Hematopoietic multipotent progenitor cell treated with erythropoietin and hydrocortisone succinate and interleukin-3 and kit ligand, for 15 days (in vitro differentiated cells): ENCODE measurements around the gene C6orf62.
"Not testable (repeated sequence)": the region's sequence is repeated elsewhere in the genome, so short reads cannot be mapped to it uniquely, and the experiment has no call there.

Experiments
- DNase-seq: peaks from one replicate; pipeline ENCODE4 v3.0.0-alpha.2; 2015; ENCODE audit warnings: low spot score

The C6orf62 gene

GRCh38 chr6:24668066-24668996, 50.6 kb downstream of the C6orf62 start:
- not testable (repeated sequence) for DNase-seq

GRCh38 chr6:24667378-24667803, 51.6 kb downstream of the C6orf62 start:
- no peak for DNase-seq

DNA sequence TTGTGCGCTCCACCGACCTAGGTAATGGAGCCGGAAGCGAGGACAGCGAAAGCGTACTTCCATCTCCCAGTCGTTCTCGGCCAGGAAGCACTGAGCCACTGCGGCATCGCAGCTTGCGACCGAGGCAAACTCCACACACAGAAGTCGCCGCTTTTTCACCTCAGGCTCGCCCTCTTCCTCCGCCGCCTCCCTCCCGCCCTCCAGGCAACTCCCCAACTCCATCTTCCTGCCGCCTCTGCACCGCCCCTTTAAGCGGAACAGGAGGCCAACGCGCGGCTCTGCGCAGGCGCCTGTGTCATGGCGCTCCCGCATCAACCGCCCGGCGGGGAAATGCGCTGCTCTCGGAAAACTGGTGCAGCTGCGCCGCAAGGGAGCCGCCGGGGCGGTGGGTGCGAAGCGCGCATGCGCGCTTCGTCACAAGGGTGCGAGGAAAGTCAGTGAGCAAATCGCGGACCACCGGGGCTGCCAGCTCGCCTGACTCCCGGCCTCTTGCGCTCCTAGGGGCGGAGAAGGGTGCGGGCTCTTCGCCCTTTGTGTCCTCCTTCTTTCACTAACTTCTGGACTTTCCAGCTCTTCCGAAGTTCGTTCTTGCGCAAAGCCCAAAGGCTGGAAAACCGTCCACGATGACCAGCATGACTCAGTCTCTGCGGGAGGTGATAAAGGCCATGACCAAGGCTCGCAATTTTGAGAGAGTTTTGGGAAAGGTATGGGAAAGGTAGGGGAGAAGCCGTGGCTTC, 52.1 kb downstream of the C6orf62 start, which contains the start of the genes ACOT13 and TDP2:
ACOT13 (plus strand) TSS at position 437 of the 737 bp plus-strand sequence; CDS start at position 624, 187 bp downstream.
TDP2 (minus strand) TSS at position 259 of the 737 bp plus-strand sequence; CDS start at position 222, 37 bp downstream.
- DNase-seq, result peak; percentile 95

GRCh38 chr6:24666097-24666640, 52.8 kb downstream of the C6orf62 start:
- DNase-seq, result peak; percentile 52

DNA sequence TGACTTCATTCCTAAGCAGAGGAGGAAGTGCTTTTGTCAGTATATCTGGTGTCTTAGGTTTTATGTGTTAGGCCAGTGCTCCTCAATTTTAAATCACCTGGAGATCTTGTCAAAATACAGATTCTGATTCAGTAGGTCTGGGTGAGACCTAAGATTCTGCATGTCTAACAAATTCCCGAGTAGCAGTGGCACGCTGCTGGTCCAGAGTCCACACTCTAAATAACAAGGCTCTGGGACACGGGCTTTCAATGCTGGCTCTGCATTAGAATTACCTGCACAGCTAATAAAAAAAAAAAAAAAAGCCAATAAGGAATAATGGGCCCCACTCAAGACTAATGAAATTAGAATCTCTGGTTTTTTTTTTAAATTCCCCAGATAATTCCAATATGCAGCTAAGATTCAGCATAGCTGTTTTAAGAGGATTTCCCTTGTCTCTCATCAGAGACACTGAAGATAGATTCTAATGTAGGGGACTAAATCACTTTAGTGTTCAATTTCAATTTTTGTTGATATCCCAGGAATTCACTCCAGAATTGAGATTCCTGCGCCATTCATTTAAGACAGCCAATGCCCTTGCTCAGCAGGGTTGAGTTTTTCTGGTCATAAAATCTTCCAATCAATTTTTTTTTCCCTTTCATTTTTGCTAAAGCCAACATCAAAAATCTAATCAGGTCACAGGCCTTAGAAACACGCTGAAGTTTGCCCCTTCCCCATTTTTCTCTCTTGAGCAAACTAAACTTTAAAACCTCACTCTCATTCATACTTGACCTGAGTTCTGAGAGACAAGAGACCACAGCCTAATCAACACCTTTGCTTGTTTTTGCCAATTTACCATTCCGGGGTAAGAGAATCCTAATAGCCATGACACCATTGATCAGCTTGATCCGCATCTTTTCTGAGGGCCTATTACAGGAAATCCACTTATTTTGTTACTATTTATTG, 54.6 kb downstream of the C6orf62 start:
- no peak for DNase-seq

DNA sequence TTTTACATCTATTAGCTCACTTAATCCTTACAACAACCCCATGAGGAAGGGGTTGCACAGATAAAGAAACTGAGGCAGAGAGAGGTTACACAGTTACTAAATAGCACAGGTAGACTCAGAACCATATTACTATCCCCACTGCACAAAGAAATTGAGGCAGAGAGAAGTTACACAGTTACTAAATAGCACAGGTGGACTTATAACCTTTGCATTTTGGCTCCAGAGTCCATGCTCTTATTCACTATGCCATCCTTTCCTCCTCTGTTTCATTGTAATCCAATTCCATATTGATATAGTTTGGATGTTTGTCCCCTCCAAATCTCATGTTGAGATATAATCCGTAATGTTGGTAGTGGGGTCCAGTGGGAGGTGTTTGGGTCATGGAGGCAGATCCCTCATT, 55.8 kb downstream of the C6orf62 start:
- no peak for DNase-seq

GRCh38 chr6:24662236-24662635, 56.7 kb downstream of the C6orf62 start:
- DNase-seq, result no peak

DNA sequence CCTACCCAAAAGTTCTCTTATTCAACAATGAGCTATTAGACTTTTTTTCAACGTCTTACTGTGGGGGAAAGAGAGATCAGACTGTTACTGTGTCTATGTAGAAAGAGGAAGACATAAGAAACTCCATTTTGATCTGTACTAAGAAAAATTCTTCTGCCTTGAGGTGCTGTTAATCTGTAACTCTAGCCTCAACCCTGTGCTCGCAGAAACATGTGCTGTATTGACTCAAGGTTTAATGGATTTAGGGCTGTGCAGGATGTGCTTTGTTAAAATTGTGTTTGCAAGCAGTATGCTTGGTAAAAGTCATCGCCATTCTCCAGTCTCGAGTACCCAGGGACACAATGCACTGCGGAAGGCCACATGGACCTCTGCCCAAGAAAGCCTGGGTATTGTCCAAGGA, 57.2 kb downstream of the C6orf62 start:
- not testable (repeated sequence) for DNase-seq

- DNase-seq, result no peak
Observed at GRCh38 chr6:24660105-24660504, 58.8 kb downstream of the C6orf62 start.

- DNase-seq, result no peak
Observed at GRCh38 chr6:24659561-24659960, 59.4 kb downstream of the C6orf62 start.

DNA sequence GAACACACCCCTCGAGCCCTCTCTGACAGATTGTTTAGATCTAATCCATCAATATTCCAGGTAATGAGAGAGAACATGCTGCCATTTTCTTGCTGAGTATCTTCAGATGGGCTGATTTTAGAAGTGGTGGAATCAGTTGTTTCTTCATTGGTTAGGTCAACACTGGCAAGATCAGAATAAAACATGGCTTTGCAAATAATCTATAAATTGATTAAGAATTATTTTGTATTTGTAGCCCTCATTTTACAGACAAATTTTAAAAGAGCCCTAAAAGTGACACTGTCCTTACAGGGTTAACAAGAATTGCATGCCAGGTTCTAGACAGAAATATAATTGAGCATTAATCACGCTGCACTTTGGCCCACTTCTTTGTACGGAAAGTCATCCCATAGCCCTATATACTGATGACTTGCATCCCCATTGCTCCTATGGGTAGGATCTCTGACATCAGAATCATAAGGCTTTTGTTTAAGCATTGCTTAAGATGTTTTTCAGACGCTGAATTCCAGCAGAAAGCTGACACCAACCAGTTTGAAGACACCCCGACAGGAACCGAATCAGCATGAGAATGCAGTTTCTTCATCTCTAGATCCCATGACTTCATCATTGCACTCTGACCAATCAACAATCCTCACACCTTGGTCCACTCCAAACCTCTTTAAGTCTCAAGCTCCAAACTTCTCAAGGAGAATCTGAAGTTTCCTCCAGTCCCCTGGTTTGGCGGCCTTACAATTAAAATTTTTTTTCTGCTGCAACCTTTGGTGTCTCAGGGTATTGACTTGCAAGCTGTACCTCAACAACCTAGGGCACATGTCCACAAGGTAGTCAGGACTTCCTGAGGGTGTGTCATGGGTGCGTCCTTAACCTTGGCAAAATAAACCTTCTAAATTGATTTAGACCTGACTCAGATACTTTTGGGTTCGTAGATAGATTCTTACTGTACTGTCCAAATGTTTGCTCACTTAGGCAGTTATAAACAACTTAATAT, 60.1 kb downstream of the C6orf62 start:
- DNase-seq, result peak; percentile 66

DNA sequence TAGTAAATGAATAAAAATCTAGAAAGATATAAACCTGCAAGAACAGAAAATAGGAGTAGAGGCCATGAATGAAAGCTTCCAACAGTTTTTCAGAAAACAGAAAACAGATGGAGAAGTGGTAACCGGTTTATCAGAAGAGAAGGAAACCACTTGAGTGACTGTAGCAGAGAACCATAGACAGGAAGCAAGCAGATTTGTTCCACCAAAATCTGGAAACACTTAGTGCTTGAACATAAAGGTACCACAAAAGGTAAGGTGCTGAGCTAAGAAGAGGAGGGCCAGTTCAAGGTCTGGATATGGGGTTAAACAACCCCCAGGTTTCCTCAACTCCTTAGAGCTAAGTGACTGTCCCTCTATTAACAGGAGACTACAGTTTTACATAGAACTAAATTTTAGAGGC, 63.7 kb downstream of the C6orf62 start:
- no peak for DNase-seq
